Measurements from ENCODE around the gene FRMD1.

The FRMD1 gene

DNA sequence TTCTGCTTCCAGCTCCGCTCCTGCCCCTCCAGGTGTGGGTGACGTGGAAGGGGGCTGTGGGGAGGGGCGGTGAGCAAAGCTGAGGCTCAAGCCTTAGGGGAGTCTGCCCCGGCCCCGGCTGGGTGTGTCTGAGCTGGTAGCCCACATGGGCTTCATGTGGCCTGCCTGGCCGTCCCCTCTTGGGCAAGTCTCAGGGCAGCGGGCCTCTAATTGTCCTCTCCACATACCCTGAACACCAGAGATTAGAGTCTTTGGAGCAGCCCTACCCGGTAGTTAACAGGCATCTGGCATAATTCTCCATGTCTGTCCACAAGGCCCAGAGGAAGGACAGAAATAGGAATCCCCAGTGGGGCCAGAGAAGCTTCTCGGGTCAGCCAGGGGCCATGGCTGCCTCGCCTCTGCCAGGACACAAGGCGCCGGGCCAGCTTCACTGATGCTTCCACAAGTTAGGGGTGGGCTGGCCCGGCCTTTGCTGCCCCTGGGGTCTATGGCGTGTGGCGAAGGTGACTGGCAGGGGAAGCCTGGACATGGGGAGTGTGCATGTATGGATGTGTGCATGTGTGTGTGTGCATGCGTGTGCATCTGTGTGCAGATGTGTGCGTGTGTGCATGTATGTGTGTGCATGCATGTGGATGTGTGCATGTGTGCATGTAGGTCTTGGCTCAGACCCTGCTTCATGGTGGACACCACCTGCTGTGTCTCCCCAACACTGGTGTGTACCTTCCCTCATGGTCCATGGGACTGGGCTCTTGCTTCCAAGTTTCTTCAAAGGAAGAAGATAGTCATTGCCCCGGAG is 24.0 kb downstream of the FRMD1 start:
- H3K27ac ChIP-seq (ENCODE audit: extremely low read depth, low read depth, low read length), result no peak overlapping the region
- no peak for TF ChIP-seq ZNF791 (tag by site-specific recombination; IDR thresholded peaks at IDR 0.05)
- TF ChIP-seq, protein P1, sequence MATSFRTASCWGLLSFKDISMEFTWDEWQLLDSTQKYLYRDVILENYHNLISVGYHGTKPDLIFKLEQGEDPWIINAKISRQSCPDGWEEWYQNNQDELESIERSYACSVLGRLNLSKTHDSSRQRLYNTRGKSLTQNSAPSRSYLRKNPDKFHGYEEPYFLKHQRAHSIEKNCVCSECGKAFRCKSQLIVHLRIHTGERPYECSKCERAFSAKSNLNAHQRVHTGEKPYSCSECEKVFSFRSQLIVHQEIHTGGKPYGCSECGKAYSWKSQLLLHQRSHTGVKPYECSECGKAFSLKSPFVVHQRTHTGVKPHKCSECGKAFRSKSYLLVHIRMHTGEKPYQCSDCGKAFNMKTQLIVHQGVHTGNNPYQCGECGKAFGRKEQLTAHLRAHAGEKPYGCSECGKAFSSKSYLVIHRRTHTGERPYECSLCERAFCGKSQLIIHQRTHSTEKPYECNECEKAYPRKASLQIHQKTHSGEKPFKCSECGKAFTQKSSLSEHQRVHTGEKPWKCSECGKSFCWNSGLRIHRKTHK (tag by site-specific recombination; IDR thresholded peaks at IDR 0.05), result no peak
- TF ChIP-seq, protein P2, sequence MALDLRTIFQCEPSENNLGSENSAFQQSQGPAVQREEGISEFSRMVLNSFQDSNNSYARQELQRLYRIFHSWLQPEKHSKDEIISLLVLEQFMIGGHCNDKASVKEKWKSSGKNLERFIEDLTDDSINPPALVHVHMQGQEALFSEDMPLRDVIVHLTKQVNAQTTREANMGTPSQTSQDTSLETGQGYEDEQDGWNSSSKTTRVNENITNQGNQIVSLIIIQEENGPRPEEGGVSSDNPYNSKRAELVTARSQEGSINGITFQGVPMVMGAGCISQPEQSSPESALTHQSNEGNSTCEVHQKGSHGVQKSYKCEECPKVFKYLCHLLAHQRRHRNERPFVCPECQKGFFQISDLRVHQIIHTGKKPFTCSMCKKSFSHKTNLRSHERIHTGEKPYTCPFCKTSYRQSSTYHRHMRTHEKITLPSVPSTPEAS (tag by site-specific recombination; IDR thresholded peaks at IDR 0.05), result peak; percentile 95
- H3K4me3 ChIP-seq (ENCODE audit: low read depth, low read length), result no peak overlapping the region
- POLR2A ChIA-PET, result interaction anchor here (1.3 kb wide), 1 partner anchor 10 kb away, joined by 3 read pairs; no protein-coding TSS in a partner anchor
- H3K9me3 ChIP-seq (ENCODE audit: control insufficient read depth, insufficient read depth, low read depth, low read length), result no peaks in the 10 kb centered on the region
- no peaks in the 10 kb centered on the region for H3K4me1 ChIP-seq (ENCODE audit: control insufficient read depth, insufficient read depth, low read length)
- H3K36me3 ChIP-seq (ENCODE audit: control insufficient read depth in 2 of 2, insufficient read depth in 1 of 2, low read length in 2 of 2), result no peaks in the 10 kb centered on the region
- CTCF ChIA-PET, result no interaction called here

DNA sequence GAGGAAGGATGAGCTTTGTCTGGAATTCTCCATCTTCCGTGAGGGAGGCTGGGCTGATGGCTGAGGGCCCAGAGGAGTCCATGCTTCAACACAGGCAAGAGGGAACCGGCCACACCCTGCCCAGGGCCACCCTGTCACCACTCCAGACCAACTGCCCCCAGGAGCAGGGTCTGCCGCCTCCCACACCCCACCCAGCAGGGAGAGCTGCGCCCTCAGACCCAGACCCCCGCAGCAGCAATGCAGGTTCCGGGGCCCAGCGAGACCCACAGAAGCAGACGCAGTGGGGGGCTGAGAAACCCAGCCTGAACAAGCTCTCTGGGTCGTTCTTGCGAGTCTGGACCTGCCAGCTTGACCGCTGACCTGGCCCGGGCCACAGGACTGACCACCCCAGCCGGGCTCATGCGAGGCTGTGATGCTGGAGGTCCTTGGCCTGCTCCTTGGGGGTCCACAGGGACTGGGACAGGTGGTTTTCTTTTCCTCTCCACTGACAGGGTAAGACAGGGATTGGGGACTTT is 25.0 kb downstream of the FRMD1 start:
- no peak overlapping the region for H3K4me3 ChIP-seq (ENCODE audit: low read depth, low read length)
- TF ChIP-seq GLIS2 (tag by site-specific recombination; IDR thresholded peaks at IDR 0.05), result 0 out of 2 replicates have a peak, but pooled peaks have one; percentile 17
- TF ChIP-seq ZNF311 (tag by site-specific recombination; IDR thresholded peaks at IDR 0.05; ENCODE audit: borderline replicate concordance), result no peak
- no peaks in the 10 kb centered on the region for H3K36me3 ChIP-seq (ENCODE audit: control insufficient read depth in 2 of 2, insufficient read depth in 1 of 2, low read length in 2 of 2)
- H3K9me3 ChIP-seq (ENCODE audit: control insufficient read depth, insufficient read depth, low read depth, low read length), result no peaks in the 10 kb centered on the region
- CTCF ChIA-PET, result interaction anchor here (0.6 kb wide), 1 partner anchor 306 kb away, joined by 4 read pairs; no protein-coding TSS in a partner anchor
- H3K27ac ChIP-seq (ENCODE audit: extremely low read depth, low read depth, low read length), result no peak overlapping the region
- H3K4me1 ChIP-seq (ENCODE audit: control insufficient read depth, insufficient read depth, low read length), result no peaks in the 10 kb centered on the region
- POLR2A ChIA-PET, result interaction anchor here (1.3 kb wide), 1 partner anchor 9 kb away, joined by 3 read pairs; no protein-coding TSS in a partner anchor

DNA sequence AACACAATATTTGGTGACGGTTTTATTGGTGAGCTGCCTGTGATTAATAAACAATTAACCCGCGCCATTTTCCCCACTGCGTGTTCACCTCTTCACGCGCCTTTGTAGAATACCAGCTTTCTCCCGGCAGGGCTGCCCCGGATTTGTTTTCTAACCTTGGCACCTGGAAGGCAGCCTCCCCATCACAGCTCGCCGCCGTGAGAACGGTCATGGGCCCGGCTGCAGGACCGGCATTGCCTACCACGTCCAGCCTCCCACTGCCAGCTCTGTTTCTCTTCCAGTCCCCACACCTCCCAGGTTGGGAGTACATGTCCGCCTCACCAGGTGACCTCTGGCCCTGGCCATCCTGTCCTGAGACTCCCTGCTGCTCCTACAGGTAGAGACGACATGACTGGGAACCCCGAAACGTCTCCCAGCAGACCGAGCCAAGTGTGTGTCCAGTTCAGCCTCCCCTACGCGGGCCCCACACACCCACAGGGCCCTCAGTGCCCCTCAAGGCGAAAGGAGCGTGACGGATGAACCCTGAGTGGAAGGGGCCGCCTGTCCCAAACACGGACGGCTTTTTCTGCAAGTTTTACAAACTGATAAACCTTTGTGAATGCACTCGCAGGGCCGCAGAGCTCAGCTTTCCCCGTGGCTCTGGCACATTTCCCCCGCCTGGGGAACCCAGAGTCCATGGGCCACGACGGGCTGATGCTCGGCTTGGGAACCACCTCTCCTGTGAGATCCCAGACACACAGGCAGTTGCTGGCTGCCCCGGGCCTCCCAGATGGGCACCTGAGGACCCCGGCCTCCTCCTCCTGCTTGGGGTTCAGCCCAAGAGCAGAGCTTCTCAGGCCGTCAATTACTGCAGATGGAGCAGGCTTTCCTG is 25.7 kb downstream of the FRMD1 start:
- Histone ChIP-seq H3K36me3 (ENCODE audit: control insufficient read depth in 2 of 2, insufficient read depth in 1 of 2, low read length in 2 of 2) (no peaks in the 10 kb centered on the region), H3K9me3 (ENCODE audit: control insufficient read depth, insufficient read depth, low read depth, low read length) (no peaks in the 10 kb centered on the region), H3K4me3 (ENCODE audit: low read depth, low read length) (no peak overlapping the region), H3K4me1 (ENCODE audit: control insufficient read depth, insufficient read depth, low read length) (no peaks in the 10 kb centered on the region), H3K27ac (ENCODE audit: extremely low read depth, low read depth, low read length) (no peak overlapping the region)
- ChIA-PET CTCF (interaction anchor here (0.6 to 1.0 kb wide), 4 partner anchors 18 to 399 kb away, joined by 3 to 5 read pairs (median 4); no protein-coding TSS in a partner anchor), POLR2A (interaction anchor here (1.3 kb wide), 1 partner anchor 8 kb away, joined by 3 read pairs; no protein-coding TSS in a partner anchor)
- TF ChIP-seq, protein P3, sequence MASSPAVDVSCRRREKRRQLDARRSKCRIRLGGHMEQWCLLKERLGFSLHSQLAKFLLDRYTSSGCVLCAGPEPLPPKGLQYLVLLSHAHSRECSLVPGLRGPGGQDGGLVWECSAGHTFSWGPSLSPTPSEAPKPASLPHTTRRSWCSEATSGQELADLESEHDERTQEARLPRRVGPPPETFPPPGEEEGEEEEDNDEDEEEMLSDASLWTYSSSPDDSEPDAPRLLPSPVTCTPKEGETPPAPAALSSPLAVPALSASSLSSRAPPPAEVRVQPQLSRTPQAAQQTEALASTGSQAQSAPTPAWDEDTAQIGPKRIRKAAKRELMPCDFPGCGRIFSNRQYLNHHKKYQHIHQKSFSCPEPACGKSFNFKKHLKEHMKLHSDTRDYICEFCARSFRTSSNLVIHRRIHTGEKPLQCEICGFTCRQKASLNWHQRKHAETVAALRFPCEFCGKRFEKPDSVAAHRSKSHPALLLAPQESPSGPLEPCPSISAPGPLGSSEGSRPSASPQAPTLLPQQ (tag by site-specific recombination; IDR thresholded peaks at IDR 0.05), result no peak
- TF ChIP-seq ZBTB17 (tag by site-specific recombination; IDR thresholded peaks at IDR 0.05), result no peak
- no peak for TF ChIP-seq GLIS1 (tag by site-specific recombination; IDR thresholded peaks at IDR 0.05)
- no peak for TF ChIP-seq ZBTB8A (tag by site-specific recombination; IDR thresholded peaks at IDR 0.05)
- TF ChIP-seq ZBTB21 (tag by site-specific recombination; IDR thresholded peaks at IDR 0.05), result no peak
- no peak for TF ChIP-seq ZNF146 (tag by site-specific recombination; IDR thresholded peaks at IDR 0.05)
- TF ChIP-seq ZNF423 (tag by site-specific recombination; IDR thresholded peaks at IDR 0.05), result no peak
- no peak for TF ChIP-seq ZBTB20 (tag by site-specific recombination; IDR thresholded peaks at IDR 0.05)
- TF ChIP-seq, protein P4, sequence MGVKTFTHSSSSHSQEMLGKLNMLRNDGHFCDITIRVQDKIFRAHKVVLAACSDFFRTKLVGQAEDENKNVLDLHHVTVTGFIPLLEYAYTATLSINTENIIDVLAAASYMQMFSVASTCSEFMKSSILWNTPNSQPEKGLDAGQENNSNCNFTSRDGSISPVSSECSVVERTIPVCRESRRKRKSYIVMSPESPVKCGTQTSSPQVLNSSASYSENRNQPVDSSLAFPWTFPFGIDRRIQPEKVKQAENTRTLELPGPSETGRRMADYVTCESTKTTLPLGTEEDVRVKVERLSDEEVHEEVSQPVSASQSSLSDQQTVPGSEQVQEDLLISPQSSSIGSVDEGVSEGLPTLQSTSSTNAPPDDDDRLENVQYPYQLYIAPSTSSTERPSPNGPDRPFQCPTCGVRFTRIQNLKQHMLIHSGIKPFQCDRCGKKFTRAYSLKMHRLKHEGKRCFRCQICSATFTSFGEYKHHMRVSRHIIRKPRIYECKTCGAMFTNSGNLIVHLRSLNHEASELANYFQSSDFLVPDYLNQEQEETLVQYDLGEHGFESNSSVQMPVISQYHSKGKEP (tag by site-specific recombination; IDR thresholded peaks at IDR 0.05), result no peak
- no peak for TF ChIP-seq ZNF548 (tag by site-specific recombination; IDR thresholded peaks at IDR 0.05)
